ENCODE results near the gene SHFL. TPM values are rescaled to one million over a fixed set of nuclear protein-coding genes. Genes with fewer than 3 reads are reported as not detected.

SHFL gene
- total and polyA plus RNA-seq, 2 of the 8 experiments (the other 6 are each of a cell fraction or from before 2014, with no cell fraction given) = 25.3 to 37.1 TPM

DNA sequence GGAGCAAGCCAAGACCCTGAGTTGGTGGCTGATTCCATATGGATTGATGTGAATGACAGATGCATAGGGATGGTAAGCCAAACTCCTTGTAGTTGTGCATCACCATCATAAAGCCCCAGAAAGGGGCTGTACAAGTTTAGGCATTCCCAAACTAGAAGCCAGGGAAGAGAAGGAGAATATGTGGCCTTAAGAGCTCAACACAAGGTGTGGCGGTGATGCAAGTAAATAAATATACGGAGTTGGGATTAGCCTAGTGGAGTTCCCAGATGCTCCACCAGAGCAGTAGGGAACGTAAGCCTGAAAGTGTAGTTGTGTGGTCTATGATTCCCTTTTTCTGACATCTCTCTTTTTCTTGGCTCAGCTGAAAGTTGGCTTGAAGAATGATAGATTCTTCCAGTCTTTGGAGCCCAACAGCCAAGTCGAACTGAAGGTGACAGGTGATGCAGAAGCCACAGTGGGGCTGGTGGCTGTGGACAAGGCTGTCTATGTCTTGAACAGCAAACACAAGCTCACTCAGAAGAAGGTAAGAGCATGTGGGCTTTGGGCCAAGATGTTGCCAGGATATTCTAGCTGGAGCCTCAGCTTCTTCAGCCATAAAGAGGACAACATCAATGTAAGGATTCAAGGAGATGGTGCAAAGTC, 42.7 kb upstream of the SHFL start:
- H3K4ac ChIP-seq (replicated peaks; ENCODE audit: insufficient read length, low read depth, low read length) = no peak overlapping the region
- H3K27me3 ChIP-seq (replicated peaks in 1 of 4; ENCODE audit: control insufficient read depth in 3 of 4, extremely low read depth in 1 of 4, insufficient read depth in 3 of 4, low read length in 3 of 4) = no peaks in the 10 kb centered on the region
- no peak overlapping the region for H3K9ac ChIP-seq (replicated peaks in 1 of 4; ENCODE audit: extremely low read depth in 1 of 4, low read depth in 3 of 4, low read length in 3 of 4)
- ChIA-PET CTCF (ENCODE audit: partially characterized antibody) (interaction anchor here (0.8 to 2.1 kb wide), 3 partner anchors 10 to 53 kb away, joined by 3 to 7 read pairs (median 3); no protein-coding TSS in a partner anchor), POLR2A (ENCODE audit: partially characterized antibody) (interaction anchor here (0.8 kb wide), 1 partner anchor 12 kb away, joined by 3 read pairs; no protein-coding TSS in a partner anchor)
- H3K79me1 ChIP-seq (ENCODE audit: low read depth, low read length) = no peaks in the 10 kb centered on the region
- no peaks in the 10 kb centered on the region for H3K4me1 ChIP-seq (replicated peaks in 1 of 4; ENCODE audit: control insufficient read depth in 3 of 4, insufficient read depth in 4 of 4, low read length in 3 of 4)
- no peak overlapping the region for H3K23ac ChIP-seq (ENCODE audit: insufficient read length)
- no peak overlapping the region for H4K91ac ChIP-seq (replicated peaks; ENCODE audit: insufficient read length, low read length)
- H3K36me3 ChIP-seq (ENCODE audit: control insufficient read depth in 2 of 4, insufficient read depth in 4 of 4, low read length in 3 of 4) = no peaks in the 10 kb centered on the region
- 77% methylated on average over 4 of the region's 4 CpGs; no CpG with 5 or more reads in 1 of the 2 experiments for WGBS, 2 experiments (ENCODE audit: extremely low coverage in 1 of 2, insufficient coverage in 1 of 2, insufficient read length in 1 of 2, insufficient replicate concordance in 2 of 2, low coverage in 1 of 2, low lambda C conversion rate in 2 of 2, missing lambda C conversion rate in 1 of 2)
- no peak overlapping the region for H3K4me2 ChIP-seq (ENCODE audit: insufficient read depth in 1 of 2, low read depth in 2 of 2, low read length in 2 of 2)
- H2BK15ac ChIP-seq (ENCODE audit: low read length) = no peak overlapping the region
- H4K20me1 ChIP-seq (replicated peaks in 1 of 2; ENCODE audit: control insufficient read depth in 1 of 2, insufficient read depth in 2 of 2, low read length in 2 of 2) = no peaks in the 10 kb centered on the region
- no peak overlapping the region for H2BK120ac ChIP-seq (replicated peaks; ENCODE audit: low read depth, low read length)
- no peak overlapping the region for H2BK12ac ChIP-seq (ENCODE audit: low read depth, low read length)
- TF ChIP-seq NANOG (IDR thresholded peaks at IDR 0.05; ENCODE audit: insufficient read depth, low read depth, low read length, poor library complexity, severe bottlenecking) = no peak
- no peak for TF ChIP-seq BCL11A (IDR thresholded peaks at IDR 0.05; ENCODE audit: low read depth in 2 of 2, low read length in 2 of 2)
- no peak for TF ChIP-seq TBP (IDR thresholded peaks at IDR 0.05; ENCODE audit: low read depth, low read length)
- TF ChIP-seq KDM5A (IDR thresholded peaks at IDR 0.05; ENCODE audit: low read length) = no peak
- TF ChIP-seq, protein P1, sequence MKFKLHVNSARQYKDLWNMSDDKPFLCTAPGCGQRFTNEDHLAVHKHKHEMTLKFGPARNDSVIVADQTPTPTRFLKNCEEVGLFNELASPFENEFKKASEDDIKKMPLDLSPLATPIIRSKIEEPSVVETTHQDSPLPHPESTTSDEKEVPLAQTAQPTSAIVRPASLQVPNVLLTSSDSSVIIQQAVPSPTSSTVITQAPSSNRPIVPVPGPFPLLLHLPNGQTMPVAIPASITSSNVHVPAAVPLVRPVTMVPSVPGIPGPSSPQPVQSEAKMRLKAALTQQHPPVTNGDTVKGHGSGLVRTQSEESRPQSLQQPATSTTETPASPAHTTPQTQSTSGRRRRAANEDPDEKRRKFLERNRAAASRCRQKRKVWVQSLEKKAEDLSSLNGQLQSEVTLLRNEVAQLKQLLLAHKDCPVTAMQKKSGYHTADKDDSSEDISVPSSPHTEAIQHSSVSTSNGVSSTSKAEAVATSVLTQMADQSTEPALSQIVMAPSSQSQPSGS (IDR thresholded peaks at IDR 0.05; ENCODE audit: low read length) = no peak
- 0 out of 2 replicates have a peak, but pooled peaks have one; percentile 54 for TF ChIP-seq CBX5 (IDR thresholded peaks at IDR 0.05; ENCODE audit: low read depth, low read length)
- no peak overlapping the region for H3K56ac ChIP-seq (replicated peaks; ENCODE audit: insufficient read length, low read depth, low read length)
- no peaks in the 10 kb centered on the region for H3K23me2 ChIP-seq (ENCODE audit: low read depth, low read length)
- no peak overlapping the region for H3K18ac ChIP-seq (ENCODE audit: extremely low read depth, low read length)
- H2AK5ac ChIP-seq (ENCODE audit: low read depth, low read length) = no peak overlapping the region
- no peak overlapping the region for H3K27ac ChIP-seq (ENCODE audit: low read depth, low read length)
- no peak overlapping the region for H2AFZ ChIP-seq (ENCODE audit: low read length)
- H2BK20ac ChIP-seq (ENCODE audit: low read length) = no peak overlapping the region
- H3K9me3 ChIP-seq (ENCODE audit: insufficient read depth in 2 of 2, low read depth in 1 of 2, low read length in 1 of 2) = peaks cover 60 to 74% of the 10 kb centered on the region in 2 experiments
- no peak overlapping the region for H2BK5ac ChIP-seq (ENCODE audit: low read depth, low read length)
- no peak for FAIRE-seq
- H4K5ac ChIP-seq (ENCODE audit: insufficient read length, low read depth, low read length) = no peak overlapping the region
- H4K8ac ChIP-seq (ENCODE audit: extremely low read depth, insufficient read depth, low read length) = no peak overlapping the region
- H3K4me3 ChIP-seq (ENCODE audit: extremely low read depth in 1 of 4, insufficient read depth in 2 of 4, low read depth in 3 of 4, low read length in 4 of 4) = no peak overlapping the region
- no peak overlapping the region for H3K14ac ChIP-seq (ENCODE audit: insufficient read length)
- H3K79me2 ChIP-seq (ENCODE audit: control insufficient read depth in 1 of 2, insufficient read depth in 2 of 2, low read length in 2 of 2) = no peaks in the 10 kb centered on the region
- DNase-seq (ENCODE audit: low read depth in 1 of 2, low spot score in 2 of 2) = no peak
